Measurements from ENCODE around the gene SNRPA1.

The SNRPA1 gene

GRCh38 chr15:101294731-101295606, at the start of gene SNRPA1:
Gene SNRPA1 (minus strand): TSS chr15:101295248. CDS start chr15:101295178, 70 bp downstream.
- peak; percentile 96 for DNase-seq

- DNase-seq: no peak
These were observed 47.0 kb upstream of the SNRPA1 start for GRCh38 chr15:101342056-101342455.

- DNase-seq: no peak
These were observed 43.5 kb upstream of the SNRPA1 start for GRCh38 chr15:101338502-101339057.

GRCh38 chr15:101337976-101338375, 42.9 kb upstream of the SNRPA1 start:
- DNase-seq: no peak

- peak; percentile 75 for DNase-seq
These were observed 39.1 kb upstream of the SNRPA1 start for GRCh38 chr15:101333907-101334789.

- no peak for DNase-seq
These were observed 37.0 kb upstream of the SNRPA1 start for GRCh38 chr15:101332061-101332467.

- no peak for DNase-seq
These were observed 34.9 kb upstream of the SNRPA1 start for GRCh38 chr15:101329867-101330380.

- DNase-seq: no peak
These were observed 34.3 kb upstream of the SNRPA1 start for GRCh38 chr15:101329309-101329863.

GRCh38 chr15:101328001-101328400, 33.0 kb upstream of the SNRPA1 start:
- DNase-seq: no peak

GRCh38 chr15:101327147-101327740, 32.2 kb upstream of the SNRPA1 start:
- DNase-seq: no peak

- no peak for DNase-seq
These were observed 31.6 kb upstream of the SNRPA1 start for GRCh38 chr15:101326462-101327146.

- no peak for DNase-seq
These were observed 30.9 kb upstream of the SNRPA1 start for GRCh38 chr15:101326026-101326315.

GRCh38 chr15:101325263-101326025, 30.4 kb upstream of the SNRPA1 start:
- DNase-seq: no peak

GRCh38 chr15:101324524-101325177, 29.6 kb upstream of the SNRPA1 start:
- DNase-seq: no peak

- DNase-seq: no peak
These were observed 28.9 kb upstream of the SNRPA1 start for GRCh38 chr15:101323793-101324523.

GRCh38 chr15:101322854-101323477, 27.9 kb upstream of the SNRPA1 start:
- DNase-seq: no peak

GRCh38 chr15:101322016-101322695, 27.1 kb upstream of the SNRPA1 start:
- DNase-seq: no peak

- peak; percentile 74 for DNase-seq
These were observed 25.5 kb upstream of the SNRPA1 start for GRCh38 chr15:101320501-101321052.

All from CD4-positive, alpha-beta T cell treated with Interleukin-17A for 1 hour (primary cell).